ENCODE data around the gene COL17A1. TPM values are rescaled to one million over a fixed set of nuclear protein-coding genes. Genes with fewer than 3 reads are reported as not detected.
A peak's percentile ranks its signal among the peaks of the same experiment; 100 is the strongest.

The COL17A1 gene
- polyA plus RNA-seq, 4 donors, result 4.9 to 78.1 (median 35.5) TPM

- H3K27me3 ChIP-seq (ENCODE audit: control insufficient read depth in 3 of 3, insufficient read depth in 3 of 3, low read length in 3 of 3), result no peaks in the 10 kb centered on the region
- no peak overlapping the region for H3K4me3 ChIP-seq (ENCODE audit: low read depth in 1 of 3, low read length in 3 of 3)
- DNase-seq, result no peak
- no peaks in the 10 kb centered on the region for H3K4me1 ChIP-seq (ENCODE audit: control insufficient read depth in 3 of 3, insufficient read depth in 2 of 3, low read depth in 1 of 3, low read length in 2 of 3)
- no peak overlapping the region for H3K27ac ChIP-seq (ENCODE audit: low read depth in 1 of 3, low read length in 2 of 3)
- peaks cover 4 to 22% (median 8%) of the 10 kb centered on the region in 3 donors for H3K36me3 ChIP-seq (ENCODE audit: control insufficient read depth in 3 of 3, insufficient read depth in 2 of 3, low read depth in 1 of 3, low read length in 3 of 3)
- FAIRE-seq, result no peak
- no peaks in the 10 kb centered on the region for H3K9me3 ChIP-seq (ENCODE audit: control insufficient read depth in 2 of 2, insufficient read depth in 1 of 2, low read depth in 1 of 2, low read length in 1 of 2)
- WGBS, 3 donors, result 93 to 97% (median 95%) methylated on average over 2 of the region's 2 CpGs
Observed at GRCh38 chr10:103998805-103999204, 86.9 kb downstream of the COL17A1 start.

DNA sequence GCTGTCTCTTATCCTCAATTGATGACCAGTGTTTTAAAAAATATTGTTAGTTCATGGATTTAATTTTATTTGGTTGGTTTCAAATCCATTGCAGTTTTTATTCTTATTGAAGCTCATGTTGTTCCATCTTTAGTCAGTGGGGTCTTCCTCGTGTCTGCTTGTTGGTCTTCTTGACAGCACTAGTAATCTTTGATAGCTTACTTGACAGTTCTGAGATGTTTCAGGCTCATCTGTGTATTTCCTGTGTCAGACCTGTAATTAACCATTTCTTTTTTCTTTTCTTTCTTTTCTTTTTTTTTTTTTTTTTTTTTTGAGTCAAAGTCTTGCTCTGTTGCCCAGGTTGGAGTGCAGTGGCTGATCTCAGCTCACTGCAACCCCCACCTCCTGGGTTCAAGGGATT, 90.5 kb downstream of the COL17A1 start:
- H3K9me3 ChIP-seq (ENCODE audit: control insufficient read depth in 2 of 2, insufficient read depth in 1 of 2, low read depth in 1 of 2, low read length in 1 of 2), result no peaks in the 10 kb centered on the region
- DNase-seq (no peak), FAIRE-seq (no peak)
- peaks cover 4 to 12% (median 5%) of the 10 kb centered on the region in 3 donors for H3K36me3 ChIP-seq (ENCODE audit: control insufficient read depth in 3 of 3, insufficient read depth in 2 of 3, low read depth in 1 of 3, low read length in 3 of 3)
- no peak overlapping the region for H3K27ac ChIP-seq (ENCODE audit: low read depth in 1 of 3, low read length in 2 of 3)
- no peaks in the 10 kb centered on the region for H3K4me1 ChIP-seq (ENCODE audit: control insufficient read depth in 3 of 3, insufficient read depth in 2 of 3, low read depth in 1 of 3, low read length in 2 of 3)
- WGBS, 3 donors, result 79 to 94% (median 79%) methylated on average over 1 of the region's 1 CpG
- no peaks in the 10 kb centered on the region for H3K27me3 ChIP-seq (ENCODE audit: control insufficient read depth in 3 of 3, insufficient read depth in 3 of 3, low read length in 3 of 3)
- H3K4me3 ChIP-seq (ENCODE audit: low read depth in 1 of 3, low read length in 3 of 3), result no peak overlapping the region

GRCh38 chr10:103991393-103992128, 94.1 kb downstream of the COL17A1 start:
- peaks cover 0 to 8% (median 5%) of the 10 kb centered on the region in 3 donors for H3K36me3 ChIP-seq (ENCODE audit: control insufficient read depth in 3 of 3, insufficient read depth in 2 of 3, low read depth in 1 of 3, low read length in 3 of 3)
- no peaks in the 10 kb centered on the region for H3K4me1 ChIP-seq (ENCODE audit: control insufficient read depth in 3 of 3, insufficient read depth in 2 of 3, low read depth in 1 of 3, low read length in 2 of 3)
- H3K4me3 ChIP-seq (ENCODE audit: low read depth in 1 of 3, low read length in 3 of 3), result no peak overlapping the region
- WGBS, 3 donors, result 49 to 67% (median 56%) methylated on average over 3 of the region's 3 CpGs
- no peak for FAIRE-seq
- no peaks in the 10 kb centered on the region for H3K9me3 ChIP-seq (ENCODE audit: control insufficient read depth in 2 of 2, insufficient read depth in 1 of 2, low read depth in 1 of 2, low read length in 1 of 2)
- no peak overlapping the region for H3K27ac ChIP-seq (ENCODE audit: low read depth in 1 of 3, low read length in 2 of 3)
- DNase-seq, result no peak
- H3K27me3 ChIP-seq (ENCODE audit: control insufficient read depth in 3 of 3, insufficient read depth in 3 of 3, low read length in 3 of 3), result no peaks in the 10 kb centered on the region

DNA sequence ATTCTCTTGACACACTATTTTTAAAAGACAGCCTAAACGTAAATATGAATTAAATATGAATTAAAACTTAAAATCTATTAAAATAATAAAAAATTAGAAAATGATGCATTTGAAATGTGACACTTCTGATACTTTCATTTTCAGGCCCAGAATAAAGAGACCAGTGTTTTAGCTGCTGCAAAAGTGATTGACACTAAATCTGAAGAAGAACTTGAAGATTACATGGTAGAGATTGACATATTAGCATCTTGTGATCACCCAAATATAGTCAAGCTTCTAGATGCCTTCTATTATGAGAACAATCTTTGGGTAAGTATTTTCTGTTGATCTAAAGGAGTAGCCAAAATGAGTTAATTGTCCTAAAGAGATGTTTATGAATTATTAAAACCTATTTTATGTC, 95.1 kb downstream of the COL17A1 start:
- no peaks in the 10 kb centered on the region for H3K4me1 ChIP-seq (ENCODE audit: control insufficient read depth in 3 of 3, insufficient read depth in 2 of 3, low read depth in 1 of 3, low read length in 2 of 3)
- H3K27me3 ChIP-seq (ENCODE audit: control insufficient read depth in 3 of 3, insufficient read depth in 3 of 3, low read length in 3 of 3), result no peaks in the 10 kb centered on the region
- H3K27ac ChIP-seq (ENCODE audit: low read depth in 1 of 3, low read length in 2 of 3), result no peak overlapping the region
- no peaks in the 10 kb centered on the region for H3K9me3 ChIP-seq (ENCODE audit: control insufficient read depth in 2 of 2, insufficient read depth in 1 of 2, low read depth in 1 of 2, low read length in 1 of 2)
- FAIRE-seq, result no peak
- 72 to 83% (median 80%) methylated on average over 1 of the region's 1 CpG for WGBS, 3 donors
- H3K36me3 ChIP-seq (ENCODE audit: control insufficient read depth in 3 of 3, insufficient read depth in 2 of 3, low read depth in 1 of 3, low read length in 3 of 3), result peaks cover 0 to 8% (median 7%) of the 10 kb centered on the region in 3 donors
- DNase-seq, result no peak
- H3K4me3 ChIP-seq (ENCODE audit: low read depth in 1 of 3, low read length in 3 of 3), result no peak overlapping the region

- FAIRE-seq, result no peak
- H3K36me3 ChIP-seq (ENCODE audit: control insufficient read depth in 3 of 3, insufficient read depth in 2 of 3, low read depth in 1 of 3, low read length in 3 of 3), result peaks cover 0 to 8% (median 7%) of the 10 kb centered on the region in 3 donors
- peak in 1 of 2 donors; percentile 14 for DNase-seq
- H3K27me3 ChIP-seq (ENCODE audit: control insufficient read depth in 3 of 3, insufficient read depth in 3 of 3, low read length in 3 of 3), result no peaks in the 10 kb centered on the region
- no peak overlapping the region for H3K4me3 ChIP-seq (ENCODE audit: low read depth in 1 of 3, low read length in 3 of 3)
- no peak overlapping the region for H3K27ac ChIP-seq (ENCODE audit: low read depth in 1 of 3, low read length in 2 of 3)
- 59 to 79% (median 66%) methylated on average over 3 of the region's 3 CpGs for WGBS, 3 donors
- H3K4me1 ChIP-seq (ENCODE audit: control insufficient read depth in 3 of 3, insufficient read depth in 2 of 3, low read depth in 1 of 3, low read length in 2 of 3), result no peaks in the 10 kb centered on the region
- H3K9me3 ChIP-seq (ENCODE audit: control insufficient read depth in 2 of 2, insufficient read depth in 1 of 2, low read depth in 1 of 2, low read length in 1 of 2), result no peaks in the 10 kb centered on the region
Observed at GRCh38 chr10:103990121-103990520, 95.6 kb downstream of the COL17A1 start.

DNA sequence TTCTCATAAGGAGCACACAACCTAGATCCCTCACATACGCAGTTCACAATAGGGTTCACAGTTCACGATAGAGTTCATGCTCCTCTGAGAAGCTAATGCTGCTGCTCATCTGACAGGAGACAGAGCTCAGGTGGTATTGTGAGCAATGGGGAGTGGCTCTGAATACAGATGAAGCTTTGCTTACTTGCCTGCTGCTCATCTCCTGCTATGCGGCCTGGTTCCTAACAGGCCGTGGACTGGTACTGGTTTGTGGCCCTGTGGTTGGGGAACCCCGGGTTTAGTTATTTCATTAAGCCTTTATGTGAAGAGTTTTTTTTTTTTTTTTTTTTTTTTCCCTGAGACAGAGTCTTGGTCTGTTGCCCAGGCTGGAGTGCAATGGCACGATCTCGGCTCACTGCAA, 99.3 kb downstream of the COL17A1 start:
- FAIRE-seq (no peak), DNase-seq (no peak)
- Histone ChIP-seq H3K27ac (ENCODE audit: low read depth in 1 of 3, low read length in 2 of 3) (no peak overlapping the region), H3K4me3 (ENCODE audit: low read depth in 1 of 3, low read length in 3 of 3) (no peak overlapping the region), H3K27me3 (ENCODE audit: control insufficient read depth in 3 of 3, insufficient read depth in 3 of 3, low read length in 3 of 3) (no peaks in the 10 kb centered on the region), H3K36me3 (ENCODE audit: control insufficient read depth in 3 of 3, insufficient read depth in 2 of 3, low read depth in 1 of 3, low read length in 3 of 3) (peaks cover 0 to 3% (median 0%) of the 10 kb centered on the region in 3 donors), H3K4me1 (ENCODE audit: control insufficient read depth in 3 of 3, insufficient read depth in 2 of 3, low read depth in 1 of 3, low read length in 2 of 3) (peaks cover 0 to 9% (median 5%) of the 10 kb centered on the region in 3 donors), H3K9me3 (ENCODE audit: control insufficient read depth in 2 of 2, insufficient read depth in 1 of 2, low read depth in 1 of 2, low read length in 1 of 2) (no peaks in the 10 kb centered on the region)
- WGBS, 3 donors, result 79 to 87% (median 83%) methylated on average over 7 of the region's 7 CpGs

GRCh38 chr10:103985726-103986125, 100.0 kb downstream of the COL17A1 start:
- H3K36me3 ChIP-seq (ENCODE audit: control insufficient read depth in 3 of 3, insufficient read depth in 2 of 3, low read depth in 1 of 3, low read length in 3 of 3), result peaks cover 0 to 3% (median 0%) of the 10 kb centered on the region in 3 donors
- H3K4me3 ChIP-seq (ENCODE audit: low read depth in 1 of 3, low read length in 3 of 3), result no peak overlapping the region
- peaks cover 0 to 9% (median 5%) of the 10 kb centered on the region in 3 donors for H3K4me1 ChIP-seq (ENCODE audit: control insufficient read depth in 3 of 3, insufficient read depth in 2 of 3, low read depth in 1 of 3, low read length in 2 of 3)
- no peak overlapping the region for H3K27ac ChIP-seq (ENCODE audit: low read depth in 1 of 3, low read length in 2 of 3)
- no peak for FAIRE-seq
- no peaks in the 10 kb centered on the region for H3K9me3 ChIP-seq (ENCODE audit: control insufficient read depth in 2 of 2, insufficient read depth in 1 of 2, low read depth in 1 of 2, low read length in 1 of 2)
- H3K27me3 ChIP-seq (ENCODE audit: control insufficient read depth in 3 of 3, insufficient read depth in 3 of 3, low read length in 3 of 3), result no peaks in the 10 kb centered on the region
- no peak for DNase-seq

DNA sequence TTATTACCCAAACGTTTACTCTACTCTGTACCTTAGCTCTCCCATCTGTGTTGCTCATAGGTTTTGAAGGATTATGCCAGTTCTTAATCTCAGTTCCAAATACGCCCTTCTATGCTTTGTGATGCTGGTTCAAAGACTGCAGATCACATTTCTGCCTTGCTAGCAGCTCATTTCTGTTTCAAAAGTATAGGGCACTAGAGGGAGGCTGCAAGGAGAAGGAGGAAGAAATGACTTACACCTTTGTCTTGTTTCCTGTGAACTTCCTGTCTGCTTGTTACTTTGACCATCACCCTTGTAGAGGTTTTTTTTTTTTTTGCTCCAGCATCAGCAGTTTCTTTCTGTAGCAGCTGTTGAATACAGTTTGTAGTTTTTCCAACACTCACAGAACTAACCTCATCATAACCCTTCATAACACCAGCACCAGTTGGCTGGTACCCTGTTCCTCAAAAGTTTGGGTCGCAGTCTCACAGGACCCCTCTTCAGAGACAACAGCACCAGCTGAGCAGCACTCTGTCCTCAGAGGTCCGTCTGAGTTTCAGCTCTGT, 102.2 kb downstream of the COL17A1 start:
- FAIRE-seq (no peak), DNase-seq (peak; percentile 40 to 62)
- peaks cover 0 to 3% (median 0%) of the 10 kb centered on the region in 3 donors for H3K36me3 ChIP-seq (ENCODE audit: control insufficient read depth in 3 of 3, insufficient read depth in 2 of 3, low read depth in 1 of 3, low read length in 3 of 3)
- no peak overlapping the region for H3K4me3 ChIP-seq (ENCODE audit: low read depth in 1 of 3, low read length in 3 of 3)
- 18 to 23% (median 21%) methylated on average over 4 of the region's 4 CpGs for WGBS, 3 donors
- peaks cover 0 to 9% (median 5%) of the 10 kb centered on the region in 3 donors for H3K4me1 ChIP-seq (ENCODE audit: control insufficient read depth in 3 of 3, insufficient read depth in 2 of 3, low read depth in 1 of 3, low read length in 2 of 3)
- H3K27me3 ChIP-seq (ENCODE audit: control insufficient read depth in 3 of 3, insufficient read depth in 3 of 3, low read length in 3 of 3), result no peaks in the 10 kb centered on the region
- no peaks in the 10 kb centered on the region for H3K9me3 ChIP-seq (ENCODE audit: control insufficient read depth in 2 of 2, insufficient read depth in 1 of 2, low read depth in 1 of 2, low read length in 1 of 2)
- peak overlapping the region; percentile 11 to 72 (median 43) for H3K27ac ChIP-seq (ENCODE audit: low read depth in 1 of 3, low read length in 2 of 3)
